Skeletal muscle tissue (tissue), 4 donors: ENCODE measurements around the gene ZFYVE28. TPM values are rescaled to one million over a fixed set of nuclear protein-coding genes. Genes with fewer than 3 reads are reported as not detected.
"Not testable (repeated sequence)": the region's sequence is repeated elsewhere in the genome, so short reads cannot be mapped to it uniquely, and the experiment has no call there.

Source experiments
- H3K27ac ChIP-seq: one replicate; pipeline ENCODE4 v1.7.0; 2013; ENCODE audit warnings: mild to moderate bottlenecking, low read depth, low read length, inconsistent platforms
- H3K27me3 ChIP-seq, 3 donors: one replicate each; pipeline ENCODE4 v1.7.0; 2013; ENCODE audit warnings: low read length in 3 of 3; ENCODE audit not compliant: control insufficient read depth in 3 of 3, insufficient read depth in 3 of 3
- H3K36me3 ChIP-seq, 3 donors: one replicate each; pipeline ENCODE4 v1.7.0; 2013; ENCODE audit warnings: low read length in 3 of 3; ENCODE audit not compliant: control insufficient read depth in 3 of 3, insufficient read depth in 3 of 3
- H3K4me1 ChIP-seq, 3 donors: one replicate each; pipeline ENCODE4 v1.7.0; 2013; ENCODE audit warnings: low read length in 3 of 3, mild to moderate bottlenecking in 3 of 3; ENCODE audit not compliant: control insufficient read depth in 3 of 3, insufficient read depth in 3 of 3
- H3K4me3 ChIP-seq, 3 donors: one replicate each; pipeline ENCODE4 v1.7.0; 2013; ENCODE audit warnings: low read length in 3 of 3
- H3K9ac ChIP-seq, 3 donors: one replicate each; pipeline ENCODE4 v1.7.0; 2013; ENCODE audit warnings: low read length in 3 of 3, mild to moderate bottlenecking in 3 of 3, moderate library complexity in 2 of 3, low read depth in 1 of 3
- H3K9me3 ChIP-seq, 3 donors: one replicate each; pipeline ENCODE4 v1.7.0; 2013; ENCODE audit warnings: low read length in 3 of 3; ENCODE audit not compliant: control insufficient read depth in 3 of 3
- total RNA-seq: library from RNA; depleted of rRNA; stranded (reverse); fragments of >200 nt; gene quantifications from one replicate; pipeline ENCODE4 v1.2.3, GENCODE V29; 2014
- donor health status: Osteomylitis.

The ZFYVE28 gene
- total RNA-seq, 1 donor from 2014 or later: 1.0 TPM

DNA sequence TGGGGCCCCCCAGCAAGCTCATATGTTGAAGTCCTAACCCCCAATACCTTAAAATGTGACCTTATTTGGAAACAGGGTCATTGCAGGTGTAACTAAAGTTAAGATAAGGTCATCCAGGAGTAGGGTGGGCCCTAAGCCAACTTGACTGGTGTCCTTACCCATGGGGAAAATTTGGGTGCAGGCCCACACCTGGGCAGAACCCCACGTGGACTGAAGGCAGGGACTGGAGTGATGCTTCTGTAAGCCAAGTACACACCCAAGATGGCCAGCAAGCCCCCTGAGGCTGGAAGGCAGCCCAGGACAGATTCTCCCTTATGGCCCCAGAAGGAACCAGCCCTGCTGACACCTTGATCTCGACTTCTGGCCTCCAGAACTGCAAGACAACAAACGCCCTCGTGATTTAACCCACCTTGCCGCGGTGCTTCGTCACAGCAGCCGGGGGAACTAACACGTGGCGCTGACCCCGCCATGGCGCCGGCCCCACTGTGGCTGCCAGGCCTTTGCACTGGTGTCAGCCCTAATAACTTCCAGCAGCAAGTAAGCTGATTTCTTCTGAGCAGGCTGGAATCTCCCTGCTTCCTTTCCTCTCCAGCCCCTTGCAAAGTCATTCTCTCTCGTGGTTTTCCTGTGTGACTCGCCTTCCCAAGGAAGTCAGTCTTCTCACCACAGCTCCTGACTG is 133.4 kb downstream of the ZFYVE28 start:
- no peaks in the 10 kb centered on the region for H3K4me1 ChIP-seq
- no peak overlapping the region for H3K27ac ChIP-seq
- no peak overlapping the region for H3K9ac ChIP-seq
- peaks cover 0 to 4% (median 0%) of the 10 kb centered on the region in 3 donors for H3K27me3 ChIP-seq
- no peaks in the 10 kb centered on the region for H3K9me3 ChIP-seq
- H3K36me3 ChIP-seq: no peaks in the 10 kb centered on the region
- H3K4me3 ChIP-seq: no peak overlapping the region

DNA sequence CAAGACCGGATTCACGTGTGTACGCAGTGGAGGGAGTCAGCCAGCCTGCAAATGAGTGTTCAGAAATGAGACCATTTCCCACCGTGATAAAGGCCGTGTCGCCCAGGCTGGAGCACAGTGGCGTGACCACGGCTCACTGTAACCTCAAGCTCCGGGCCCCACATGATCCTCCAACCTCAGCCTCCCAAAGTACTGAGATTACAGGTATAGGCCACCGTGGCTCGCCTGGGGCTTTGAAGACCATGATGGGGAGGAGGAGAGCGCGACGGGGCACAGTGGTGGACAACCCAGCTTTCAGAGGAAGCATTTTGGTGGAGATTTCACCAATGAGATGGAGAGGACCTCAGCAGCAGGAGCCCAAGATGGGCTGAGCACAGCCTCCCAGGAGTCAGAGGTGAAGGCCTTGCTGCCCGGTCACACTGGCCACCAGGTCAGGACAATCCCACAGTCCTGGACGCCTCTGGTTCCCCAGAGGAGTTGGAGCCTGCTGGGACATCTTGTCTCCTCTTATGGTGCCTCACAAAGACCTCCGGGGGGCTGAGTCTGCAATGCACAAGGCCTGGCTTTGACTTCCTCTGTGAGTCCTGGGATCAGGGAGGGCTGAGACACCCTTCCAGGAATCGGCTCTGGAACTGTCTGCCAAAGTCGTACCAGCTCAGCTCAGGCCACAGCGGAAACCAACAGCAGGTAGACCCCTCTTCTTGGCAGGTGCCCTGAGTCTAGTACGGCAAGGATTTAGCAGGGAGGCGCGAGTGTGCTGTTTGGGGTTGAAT is 134.1 kb downstream of the ZFYVE28 start:
- H3K4me3 ChIP-seq: no peak overlapping the region
- no peaks in the 10 kb centered on the region for H3K9me3 ChIP-seq
- no peaks in the 10 kb centered on the region for H3K27me3 ChIP-seq
- no peaks in the 10 kb centered on the region for H3K4me1 ChIP-seq
- H3K9ac ChIP-seq: no peak overlapping the region
- no peaks in the 10 kb centered on the region for H3K36me3 ChIP-seq
- H3K27ac ChIP-seq: no peak overlapping the region

DNA sequence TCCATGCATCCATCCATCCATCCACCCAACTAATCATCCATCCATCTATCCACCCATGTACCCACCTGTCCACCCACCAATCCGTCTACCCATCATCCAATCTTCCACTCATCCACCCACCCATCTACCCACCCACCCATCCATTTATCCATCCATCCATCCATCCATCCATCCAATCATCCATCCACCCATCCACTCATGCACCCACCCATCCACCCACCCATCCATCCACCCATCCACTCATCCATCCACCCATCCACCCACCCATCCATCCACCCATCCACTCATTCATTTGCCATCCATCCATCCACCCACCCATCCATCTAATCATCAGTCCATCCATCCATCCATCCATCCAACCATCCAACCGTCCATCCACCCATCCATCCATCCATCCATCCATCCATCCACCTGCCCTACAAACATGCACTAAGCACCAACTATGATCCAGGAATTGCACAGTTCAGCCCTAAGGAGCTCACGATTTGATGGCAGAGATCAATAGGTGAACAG is 135.2 kb downstream of the ZFYVE28 start:
- Histone ChIP-seq H3K9me3 (no peaks in the 10 kb centered on the region), H3K9ac (no peak overlapping the region), H3K4me3 (no peak overlapping the region), H3K27me3 (no peaks in the 10 kb centered on the region), H3K27ac (no peak overlapping the region), H3K4me1 (no peaks in the 10 kb centered on the region), H3K36me3 (no peaks in the 10 kb centered on the region)

DNA sequence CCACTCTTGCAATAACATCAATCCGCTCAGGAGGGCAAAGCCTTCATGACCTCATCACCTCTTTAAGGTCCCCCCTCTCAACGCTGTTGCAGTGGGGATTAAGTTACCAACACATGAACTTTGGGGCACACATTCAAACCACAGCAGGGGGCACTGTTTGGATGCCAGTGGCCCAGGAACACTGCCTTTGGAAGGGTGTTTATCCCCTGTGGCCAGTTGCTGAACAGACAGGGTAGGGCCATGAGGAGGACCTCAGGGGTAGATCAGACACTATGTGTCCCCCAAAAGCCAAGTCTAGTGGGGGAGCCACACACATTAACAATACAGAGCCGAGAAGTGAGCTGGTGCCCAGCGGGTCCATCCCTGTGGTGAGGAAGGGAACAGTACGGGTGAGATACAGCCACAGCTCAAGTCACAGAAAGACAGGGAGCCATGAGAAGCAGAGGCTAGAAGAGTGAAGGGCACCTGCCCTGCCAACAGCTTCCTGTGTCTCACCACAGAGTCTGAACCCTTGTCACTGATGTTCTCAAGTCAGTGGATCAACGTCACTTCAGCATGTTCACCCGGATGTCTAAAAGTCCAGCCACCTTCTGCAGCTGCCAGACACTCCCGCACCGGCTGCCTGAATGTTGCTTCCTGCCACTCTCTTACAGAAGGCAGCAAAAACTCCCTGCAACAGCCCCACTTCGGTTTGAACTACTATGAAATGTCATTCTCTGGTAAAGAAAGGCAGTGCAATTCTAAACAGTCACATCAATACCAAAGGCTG is 136.7 kb downstream of the ZFYVE28 start:
- Histone ChIP-seq H3K9me3 (no peaks in the 10 kb centered on the region), H3K4me1 (no peaks in the 10 kb centered on the region), H3K27ac (no peak overlapping the region), H3K27me3 (no peaks in the 10 kb centered on the region), H3K36me3 (no peaks in the 10 kb centered on the region), H3K4me3 (no peak overlapping the region), H3K9ac (no peak overlapping the region)

DNA sequence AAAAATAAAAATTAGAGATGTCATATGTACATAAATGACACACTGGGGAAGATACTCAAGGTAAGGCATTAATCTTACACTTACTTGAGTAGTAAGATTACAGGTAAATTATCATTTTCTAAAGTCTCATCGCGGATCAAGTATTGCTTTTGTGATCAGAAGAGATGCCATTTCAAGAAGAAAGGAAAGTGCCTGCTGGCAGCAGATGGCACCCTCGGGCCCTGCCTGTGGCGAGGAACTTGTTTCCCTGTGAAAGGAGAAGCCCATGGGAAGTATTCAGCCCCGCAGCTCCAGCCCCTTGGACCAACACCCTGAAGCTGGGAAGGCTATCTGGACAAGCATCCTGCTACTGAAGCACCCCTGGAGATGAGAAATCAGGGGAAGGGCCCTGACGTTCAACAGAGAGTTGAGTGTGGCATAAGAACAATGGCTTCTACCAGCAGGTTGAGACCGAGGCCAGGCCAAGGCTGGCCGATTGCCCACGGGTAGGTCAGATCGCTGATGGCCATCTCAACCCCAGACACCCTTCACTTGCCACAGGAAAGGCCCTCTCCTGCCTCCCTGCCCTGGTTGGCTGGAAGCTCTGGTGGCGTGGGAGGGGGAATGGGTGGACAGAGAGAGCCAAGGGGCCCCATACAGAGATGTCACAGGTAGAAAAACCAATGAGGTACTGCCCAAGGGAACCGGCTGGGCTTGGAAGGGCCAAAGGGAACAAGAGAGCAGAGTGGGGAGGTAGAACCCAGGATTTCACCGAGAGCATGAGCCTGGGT is 137.7 kb downstream of the ZFYVE28 start:
- H3K9ac ChIP-seq: no peak overlapping the region
- no peak overlapping the region for H3K27ac ChIP-seq

DNA sequence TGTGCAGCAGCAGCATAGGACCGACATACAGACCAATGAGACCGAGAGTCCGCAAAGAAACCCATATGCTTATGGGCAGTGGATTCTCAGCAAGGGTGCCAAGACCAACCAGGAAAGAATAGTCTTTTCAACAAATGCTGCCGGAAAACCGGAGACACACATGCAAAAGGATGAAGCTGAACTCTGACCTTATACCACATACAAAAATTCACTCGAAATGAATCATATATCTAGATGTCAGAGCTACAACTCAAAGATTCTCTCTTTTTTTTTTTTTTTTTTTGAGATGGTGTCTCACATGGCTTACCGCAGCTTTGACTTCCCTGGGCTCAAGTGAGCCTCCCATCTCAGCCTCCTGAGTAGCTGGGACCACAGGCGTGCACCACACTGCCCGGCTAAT is 140.5 kb downstream of the ZFYVE28 start:
- Histone ChIP-seq H3K27ac (no peak overlapping the region), H3K36me3 (no peaks in the 10 kb centered on the region), H3K9ac (no peak overlapping the region), H3K27me3 (no peaks in the 10 kb centered on the region), H3K4me1 (no peaks in the 10 kb centered on the region), H3K4me3 (no peak overlapping the region), H3K9me3 (no peaks in the 10 kb centered on the region)

More for the DNA sequence above, 137.7 kb downstream of the ZFYVE28 start:
- H3K4me3 ChIP-seq: no peak overlapping the region
- no peaks in the 10 kb centered on the region for H3K27me3 ChIP-seq
- H3K4me1 ChIP-seq: no peaks in the 10 kb centered on the region
- H3K36me3 ChIP-seq: no peaks in the 10 kb centered on the region
- no peaks in the 10 kb centered on the region for H3K9me3 ChIP-seq

DNA sequence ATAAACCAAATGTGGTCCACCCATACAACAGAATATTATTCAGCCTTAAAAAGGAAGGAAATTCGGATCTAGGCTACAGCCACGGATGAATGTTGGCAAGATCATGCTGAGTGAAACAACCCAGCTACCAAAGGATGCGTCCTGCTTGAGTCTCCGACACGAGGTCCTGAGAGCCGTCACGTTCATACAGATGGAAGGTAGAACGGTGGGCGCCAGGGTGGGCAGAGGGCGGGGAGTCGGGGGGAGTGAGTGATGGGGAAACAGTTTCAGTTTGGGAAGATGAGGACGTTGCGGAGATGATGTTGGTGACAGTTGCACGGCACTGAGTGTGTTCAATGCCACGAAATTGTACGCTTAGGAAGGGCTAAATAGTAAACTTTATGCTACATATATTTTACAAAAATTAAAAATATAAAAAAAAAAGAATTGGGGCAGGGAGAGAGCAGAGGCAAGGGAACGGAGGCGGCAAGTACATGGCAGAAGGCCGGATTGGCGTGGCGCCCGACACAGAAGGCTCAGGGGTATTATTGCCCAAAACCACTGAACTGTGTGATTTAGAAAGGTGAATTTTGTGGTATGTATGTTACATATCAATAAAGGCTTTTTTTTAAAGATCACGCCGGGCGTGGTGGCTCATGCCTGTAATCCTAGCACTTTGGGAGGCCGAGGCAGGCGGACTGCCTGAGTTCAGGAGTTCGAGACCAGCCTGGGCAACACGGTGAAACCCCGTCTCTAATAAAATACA is 141.7 kb downstream of the ZFYVE28 start:
- H3K9me3 ChIP-seq: no peaks in the 10 kb centered on the region
- no peak overlapping the region for H3K4me3 ChIP-seq
- peaks cover 5 to 8% (median 7%) of the 10 kb centered on the region in 3 donors for H3K4me1 ChIP-seq
- no peak overlapping the region for H3K27ac ChIP-seq
- no peaks in the 10 kb centered on the region for H3K36me3 ChIP-seq
- no peak overlapping the region for H3K9ac ChIP-seq
- H3K27me3 ChIP-seq: no peaks in the 10 kb centered on the region

DNA sequence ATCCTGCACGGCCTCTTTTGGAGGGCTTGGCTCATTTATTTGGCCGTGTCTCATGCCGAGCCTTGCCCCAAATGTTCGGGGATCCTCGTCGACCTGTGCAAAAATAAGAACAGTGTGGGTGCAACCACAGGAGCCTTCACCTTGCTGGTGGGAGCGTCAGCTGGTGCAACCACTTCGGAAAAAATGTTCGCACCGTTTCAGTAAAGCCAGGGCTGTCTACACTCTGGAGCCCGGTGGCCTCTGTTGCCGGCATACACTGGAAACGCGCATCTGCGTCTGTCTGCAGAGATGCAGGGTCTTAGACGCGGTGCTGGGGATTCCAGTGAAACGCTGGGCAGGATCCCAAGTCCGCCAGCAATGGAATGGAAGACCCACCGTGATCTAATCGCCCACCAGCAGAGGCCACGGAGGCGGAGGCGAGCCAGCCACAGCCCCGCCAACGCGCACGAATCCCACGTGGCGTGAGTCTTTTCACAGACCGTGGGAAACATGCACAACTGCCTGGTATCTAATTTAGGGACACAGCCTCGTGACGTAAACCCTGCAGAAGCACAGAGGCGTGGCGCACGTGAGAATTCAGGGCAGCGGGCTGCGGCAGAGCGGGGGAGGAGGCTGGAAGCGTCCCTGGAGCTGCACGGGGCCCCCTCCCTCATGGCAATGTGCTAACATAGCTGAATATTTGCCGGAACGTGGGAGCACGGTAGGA is 142.7 kb downstream of the ZFYVE28 start:
- no peak overlapping the region for H3K27ac ChIP-seq
- H3K9ac ChIP-seq: no peak overlapping the region
- peaks cover 7 to 18% (median 12%) of the 10 kb centered on the region in 3 donors for H3K4me1 ChIP-seq
- no peaks in the 10 kb centered on the region for H3K27me3 ChIP-seq
- H3K9me3 ChIP-seq: no peaks in the 10 kb centered on the region
- no peaks in the 10 kb centered on the region for H3K36me3 ChIP-seq
- no peak overlapping the region for H3K4me3 ChIP-seq

DNA sequence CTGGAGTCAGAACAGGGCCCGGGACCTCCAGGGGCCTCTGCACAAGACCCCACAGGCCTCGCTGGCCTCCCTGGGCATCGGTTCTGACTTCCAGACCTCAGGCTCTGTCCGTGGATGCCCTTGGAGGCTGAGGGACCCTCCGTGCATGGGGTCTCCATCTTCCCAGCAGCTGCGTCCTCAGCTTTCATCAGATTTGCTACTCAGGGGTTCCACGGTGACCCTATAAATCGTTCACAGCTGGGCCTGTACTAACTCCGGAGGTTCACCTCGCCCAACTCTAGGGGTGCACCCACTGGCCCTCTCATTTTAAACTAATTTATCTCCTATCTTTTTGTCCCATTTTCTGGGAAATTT is 143.4 kb downstream of the ZFYVE28 start:
- H3K4me3 ChIP-seq, H3K9ac ChIP-seq, H3K27me3 ChIP-seq, H3K27ac ChIP-seq, H3K36me3 ChIP-seq, H3K9me3 ChIP-seq: not testable (repeated sequence)
- H3K4me1 ChIP-seq: peaks cover 8 to 24% (median 17%) of the 10 kb centered on the region in 3 donors
